HepG2 (cell line): ENCODE data around the gene ERV3-1. TPM values are rescaled to one million over a fixed set of nuclear protein-coding genes. Genes with fewer than 3 reads are reported as not detected.

Experiments used
- ETV6 ChIP-seq: sonication (generic); formaldehyde crosslinking; conservative IDR thresholded peaks from 2 replicates; pipeline ENCODE4 v1.4.0; 2020; ENCODE audit warnings: missing genetic modification reagents
- FOXK2 ChIP-seq: fragments of 450-650 bp; IDR thresholded peaks from 2 replicates; pipeline ENCODE4 v1.6.1; 2016
- GTF2F1 ChIP-seq: fragments of 150-350 bp; IDR thresholded peaks from 2 replicates; pipeline ENCODE4 v1.6.1; 2014; ENCODE audit warnings: low read length
- HES4 ChIP-seq: sonication (generic); formaldehyde crosslinking; IDR thresholded peaks from 2 replicates; pipeline ENCODE4 v1.9.0; 2021; ENCODE audit warnings: mild to moderate bottlenecking, missing genetic modification reagents, borderline replicate concordance
- IRX3 ChIP-seq: sonication (generic); formaldehyde crosslinking; IDR thresholded peaks from 2 replicates; pipeline ENCODE4 v1.8.1; 2023; ENCODE audit warnings: mild to moderate bottlenecking, low read depth, missing genetic modification reagents, borderline replicate concordance
- MIER3 ChIP-seq: IDR thresholded peaks from 2 replicates; pipeline ENCODE4 v1.6.1; 2016; ENCODE audit warnings: missing compliant biosample characterization, borderline replicate concordance
- NCOR1 ChIP-seq: fragments of 200-600 bp; sonication (generic); IDR thresholded peaks from 2 replicates; pipeline ENCODE4 v1.7.0; 2017; ENCODE audit warnings: antibody characterized with exemption, low read length, borderline replicate concordance
- NPAS2 ChIP-seq: sonication (generic); formaldehyde crosslinking; IDR thresholded peaks from 2 replicates; pipeline ENCODE4 v1.8.0; 2022; ENCODE audit warnings: mild to moderate bottlenecking, missing genetic modification reagents, borderline replicate concordance
- SMARCE1 ChIP-seq: fragments of 450-650 bp; IDR thresholded peaks from 2 replicates; pipeline ENCODE4 v1.6.1; 2017; ENCODE audit warnings: borderline replicate concordance
- SOX5 ChIP-seq: IDR thresholded peaks from 2 replicates; pipeline ENCODE4 v1.6.1; 2016; ENCODE audit warnings: borderline replicate concordance
- TAF15 ChIP-seq: fragments of 200-400 bp; formaldehyde crosslinking; IDR thresholded peaks from one replicate; pipeline ENCODE4 v1.6.1; 2018; ENCODE audit warnings: mild to moderate bottlenecking, low read depth, low read length; ENCODE audit not compliant: poor library complexity, severe bottlenecking
- TEAD2 ChIP-seq: sonication (generic); formaldehyde crosslinking; IDR thresholded peaks from 2 replicates; pipeline ENCODE4 v1.9.0; 2021; ENCODE audit warnings: missing genetic modification reagents
- ZBTB20 ChIP-seq: sonication (generic); formaldehyde crosslinking; IDR thresholded peaks from 2 replicates; pipeline ENCODE4 v1.8.1; 2023; ENCODE audit warnings: missing genetic modification reagents, low read depth, mild to moderate bottlenecking, borderline replicate concordance
- ZMYM4 ChIP-seq: sonication (generic); formaldehyde crosslinking; IDR thresholded peaks from 2 replicates; pipeline ENCODE4 v1.8.1; 2023; ENCODE audit warnings: mild to moderate bottlenecking, missing genetic modification reagents
- ZNF205 ChIP-seq: IDR thresholded peaks from 2 replicates; pipeline ENCODE4 v1.6.1; 2018; ENCODE audit warnings: missing biosample characterization, missing genetic modification reagents
- ZNF44 ChIP-seq: sonication (generic); formaldehyde crosslinking; IDR thresholded peaks from 2 replicates; pipeline ENCODE4 v1.5.1; 2020; ENCODE audit warnings: mild to moderate bottlenecking, missing genetic modification reagents
- ZNF709 ChIP-seq: sonication (generic); formaldehyde crosslinking; IDR thresholded peaks from 2 replicates; pipeline ENCODE4 v1.5.0; 2020; ENCODE audit warnings: mild to moderate bottlenecking, missing genetic modification reagents
- ZNF816 ChIP-seq: sonication (generic); formaldehyde crosslinking; IDR thresholded peaks from 2 replicates; pipeline ENCODE4 v1.8.0; 2022; ENCODE audit warnings: missing genetic modification reagents, mild to moderate bottlenecking, borderline replicate concordance
- ZNF891 ChIP-seq: sonication (generic); formaldehyde crosslinking; IDR thresholded peaks from 2 replicates; pipeline ENCODE4 v1.5.0; 2020; ENCODE audit warnings: mild to moderate bottlenecking, missing genetic modification reagents
- polyA plus RNA-seq, 8 experiments: library from polyadenylated mRNA; depleted of rRNA in 3 of 8; stranded (reverse) in 7 of 8; unstranded in 1 of 8; fragments of >200 nt; fragmentation: Illumina TruSeq in 4 of 8; extraction: Trizol in 4 of 8; gene quantifications; 2 replicates each; pipeline versions ENCODE4 v1.2.1 to v1.2.3, GENCODE V29; 2011 to 2016; ENCODE audit warnings: low read depth in 4 of 8, missing spikeins in 1 of 8, mixed read lengths in 1 of 8; ENCODE audit not compliant: insufficient read depth in 1 of 8
- total RNA-seq, 5 experiments: library from RNA; depleted of rRNA; stranded (reverse); fragments of >200 nt; fragmentation: Illumina TruSeq; extraction: Trizol; gene quantifications; 2 replicates each; pipeline ENCODE4 v1.2.3, GENCODE V29; 2016; ENCODE audit warnings: low read depth in 1 of 5
- TF ChIP-seq, protein P1 (sequence below): IDR thresholded peaks from 2 replicates; pipeline ENCODE4 v1.6.1; 2016; ENCODE audit warnings: low read depth, control low read depth
- TF ChIP-seq, protein P2 (sequence below): IDR thresholded peaks from 2 replicates; pipeline ENCODE4 v1.6.1; 2016; ENCODE audit warnings: low read depth, borderline replicate concordance
- TF ChIP-seq, protein P3 (sequence below): sonication (generic); formaldehyde crosslinking; IDR thresholded peaks from 2 replicates; pipeline ENCODE4 v1.8.0; 2022; ENCODE audit warnings: missing genetic modification reagents, mild to moderate bottlenecking, inconsistent platforms, borderline replicate concordance
- TF ChIP-seq, protein P4 (sequence below): sonication (generic); formaldehyde crosslinking; conservative IDR thresholded peaks from 2 replicates; pipeline ENCODE4 v1.4.0; 2020; ENCODE audit warnings: mild to moderate bottlenecking, missing genetic modification reagents, moderate library complexity

ERV3-1 gene
- total and polyA plus RNA-seq, 2 of the 13 experiments (the other 11 are each of a cell fraction or from before 2014, with no cell fraction given), result 20.4 to 86.3 TPM

DNA sequence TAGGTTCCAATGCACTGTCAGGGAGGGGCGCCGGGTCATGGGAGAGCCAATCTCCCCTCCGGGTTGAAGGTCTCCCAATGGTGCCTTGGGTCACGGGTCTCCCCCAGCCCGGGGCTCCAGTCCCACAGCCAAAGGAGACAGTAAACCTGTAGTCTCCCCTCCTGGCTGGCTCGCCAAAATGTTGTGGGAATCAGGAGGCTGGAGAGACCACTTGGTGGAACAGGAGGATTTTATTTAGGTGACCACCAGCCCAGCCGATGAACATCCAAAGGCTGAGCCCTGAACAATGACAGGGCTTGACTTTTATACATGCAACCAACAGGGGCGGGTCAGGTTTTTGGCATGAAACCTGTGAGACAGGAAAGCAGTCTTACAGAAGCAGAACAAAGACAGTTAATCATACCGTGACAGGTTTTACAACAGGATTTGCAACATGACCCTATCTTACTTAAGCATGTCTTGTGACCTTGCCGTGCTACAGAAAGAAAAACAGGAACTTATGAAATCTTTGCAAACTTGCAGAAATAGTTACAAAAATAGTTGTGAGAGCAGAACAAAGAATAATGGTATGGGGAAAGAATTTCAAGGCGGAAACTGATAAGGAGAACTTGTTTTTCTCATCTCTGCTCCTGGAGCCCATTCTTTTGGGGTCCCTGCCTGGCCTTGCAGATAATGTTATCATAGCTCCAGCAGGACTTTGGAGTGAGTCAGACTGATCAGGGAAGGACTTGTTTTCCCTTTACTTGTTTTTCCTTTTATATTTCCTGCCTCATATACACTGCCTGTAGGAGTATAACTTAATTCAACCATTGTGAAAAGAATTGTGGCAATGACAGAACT is 7.1 kb downstream of the ERV3-1 start (continued):
- TF ChIP-seq, protein P1, sequence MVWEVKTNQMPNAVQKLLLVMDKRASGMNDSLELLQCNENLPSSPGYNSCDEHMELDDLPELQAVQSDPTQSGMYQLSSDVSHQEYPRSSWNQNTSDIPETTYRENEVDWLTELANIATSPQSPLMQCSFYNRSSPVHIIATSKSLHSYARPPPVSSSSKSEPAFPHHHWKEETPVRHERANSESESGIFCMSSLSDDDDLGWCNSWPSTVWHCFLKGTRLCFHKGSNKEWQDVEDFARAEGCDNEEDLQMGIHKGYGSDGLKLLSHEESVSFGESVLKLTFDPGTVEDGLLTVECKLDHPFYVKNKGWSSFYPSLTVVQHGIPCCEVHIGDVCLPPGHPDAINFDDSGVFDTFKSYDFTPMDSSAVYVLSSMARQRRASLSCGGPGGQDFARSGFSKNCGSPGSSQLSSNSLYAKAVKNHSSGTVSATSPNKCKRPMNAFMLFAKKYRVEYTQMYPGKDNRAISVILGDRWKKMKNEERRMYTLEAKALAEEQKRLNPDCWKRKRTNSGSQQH (CRISPR knock-in tag), result no peak; the same call in 1 of the 2 replicates
- TF ChIP-seq, protein P2, sequence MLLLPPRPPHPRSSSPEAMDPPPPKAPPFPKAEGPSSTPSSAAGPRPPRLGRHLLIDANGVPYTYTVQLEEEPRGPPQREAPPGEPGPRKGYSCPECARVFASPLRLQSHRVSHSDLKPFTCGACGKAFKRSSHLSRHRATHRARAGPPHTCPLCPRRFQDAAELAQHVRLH (CRISPR knock-in tag), result peak; percentile 20; the same call in 1 of the 2 replicates
- TF ChIP-seq GTF2F1, result no peak
- TF ChIP-seq ZNF709 (CRISPR knock-in tag), result no peak
- TF ChIP-seq ZNF205 (CRISPR knock-in tag), result peak; percentile 70; the same call in 1 of the 2 replicates
- TF ChIP-seq ZMYM4 (CRISPR knock-in tag), result peak; percentile 50; the same call in 1 of the 2 replicates
- TF ChIP-seq NPAS2, result no peak
- TF ChIP-seq ZNF44, result no peak
- no peak for TF ChIP-seq TAF15
- TF ChIP-seq SOX5 (CRISPR knock-in tag), result peak; percentile 99
- TF ChIP-seq IRX3 (CRISPR knock-in tag), result no peak
- TF ChIP-seq HES4, result no peak
- TF ChIP-seq, protein P3, sequence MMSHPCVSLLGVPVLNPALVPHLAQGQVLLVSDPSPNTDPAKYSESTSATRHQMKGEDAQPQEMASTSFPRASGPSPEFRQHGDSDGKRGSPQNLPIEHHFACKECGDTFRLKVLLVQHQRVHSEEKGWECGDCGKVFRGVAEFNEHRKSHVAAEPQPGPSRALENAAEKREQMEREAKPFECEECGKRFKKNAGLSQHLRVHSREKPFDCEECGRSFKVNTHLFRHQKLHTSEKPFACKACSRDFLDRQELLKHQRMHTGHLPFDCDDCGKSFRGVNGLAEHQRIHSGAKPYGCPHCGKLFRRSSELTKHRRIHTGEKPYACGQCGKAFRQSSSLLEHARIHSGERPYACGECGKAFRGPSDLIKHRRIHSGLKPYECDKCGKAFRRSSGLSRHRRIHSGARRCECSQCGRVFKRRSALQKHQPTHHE (CRISPR knock-in tag), result no peak; the same call in 1 of the 2 replicates
- peak; percentile 88 for TF ChIP-seq NCOR1
- peak; percentile 40; the same call in 1 of the 2 replicates for TF ChIP-seq FOXK2
- TF ChIP-seq ZNF891 (CRISPR knock-in tag), result peak; percentile 3; the same call in 1 of the 2 replicates
- no peak for TF ChIP-seq TEAD2 (CRISPR knock-in tag)
- peak; percentile 68; the same call in 1 of the 2 replicates for TF ChIP-seq ZBTB20
- peak; percentile 97 for TF ChIP-seq MIER3 (CRISPR knock-in tag)
- TF ChIP-seq ZNF816 (CRISPR knock-in tag), result peak; percentile 38; the same call in 1 of the 2 replicates
- TF ChIP-seq ETV6 (CRISPR knock-in tag), result no peak
- TF ChIP-seq SMARCE1, result no peak
- TF ChIP-seq, protein P4, sequence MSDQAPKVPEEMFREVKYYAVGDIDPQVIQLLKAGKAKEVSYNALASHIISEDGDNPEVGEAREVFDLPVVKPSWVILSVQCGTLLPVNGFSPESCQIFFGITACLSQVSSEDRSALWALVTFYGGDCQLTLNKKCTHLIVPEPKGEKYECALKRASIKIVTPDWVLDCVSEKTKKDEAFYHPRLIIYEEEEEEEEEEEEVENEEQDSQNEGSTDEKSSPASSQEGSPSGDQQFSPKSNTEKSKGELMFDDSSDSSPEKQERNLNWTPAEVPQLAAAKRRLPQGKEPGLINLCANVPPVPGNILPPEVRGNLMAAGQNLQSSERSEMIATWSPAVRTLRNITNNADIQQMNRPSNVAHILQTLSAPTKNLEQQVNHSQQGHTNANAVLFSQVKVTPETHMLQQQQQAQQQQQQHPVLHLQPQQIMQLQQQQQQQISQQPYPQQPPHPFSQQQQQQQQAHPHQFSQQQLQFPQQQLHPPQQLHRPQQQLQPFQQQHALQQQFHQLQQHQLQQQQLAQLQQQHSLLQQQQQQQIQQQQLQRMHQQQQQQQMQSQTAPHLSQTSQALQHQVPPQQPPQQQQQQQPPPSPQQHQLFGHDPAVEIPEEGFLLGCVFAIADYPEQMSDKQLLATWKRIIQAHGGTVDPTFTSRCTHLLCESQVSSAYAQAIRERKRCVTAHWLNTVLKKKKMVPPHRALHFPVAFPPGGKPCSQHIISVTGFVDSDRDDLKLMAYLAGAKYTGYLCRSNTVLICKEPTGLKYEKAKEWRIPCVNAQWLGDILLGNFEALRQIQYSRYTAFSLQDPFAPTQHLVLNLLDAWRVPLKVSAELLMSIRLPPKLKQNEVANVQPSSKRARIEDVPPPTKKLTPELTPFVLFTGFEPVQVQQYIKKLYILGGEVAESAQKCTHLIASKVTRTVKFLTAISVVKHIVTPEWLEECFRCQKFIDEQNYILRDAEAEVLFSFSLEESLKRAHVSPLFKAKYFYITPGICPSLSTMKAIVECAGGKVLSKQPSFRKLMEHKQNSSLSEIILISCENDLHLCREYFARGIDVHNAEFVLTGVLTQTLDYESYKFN (CRISPR knock-in tag), result peak; percentile 92
